GM12892 (cell line): ENCODE measurements around the gene HS3ST5.

ENCODE experiments used
- POLR2A ChIP-seq: IDR thresholded peaks from 2 replicates; pipeline ENCODE4 v1.6.1; 2011; ENCODE audit warnings: low read depth, low read length, control low read depth
- POLR2AphosphoS5 ChIP-seq: IDR thresholded peaks from 2 replicates; pipeline ENCODE4 v1.6.1; 2011; ENCODE audit warnings: low read depth, low read length, control low read depth

- no peak for TF ChIP-seq POLR2AphosphoS5
- no peak for TF ChIP-seq POLR2A
These were observed 200.6 kb downstream of the HS3ST5 start for GRCh38 chr6:114142258-114142657.
